GM12878 (cell line): ENCODE results near the gene TCP11. TPM values are rescaled to one million over a fixed set of nuclear protein-coding genes. Genes with fewer than 3 reads are reported as not detected.

Experiments used
- ATAC-seq: fragments of 200-7000 bp; cut with Tn5 transposase; 3 replicates; pipeline ENCODE4 v1.9.1; 2020; ENCODE audit warnings: mild to moderate bottlenecking, moderate library complexity
- BruUV-seq: library from RNA; stranded (reverse); fragments of 400-500 nt; replicated peaks from 2 replicates; lab custom pipeline; 2021; lab: Mats Ljungman, UMichigan
- CTCF ChIA-PET: fragments of 300-600 bp; sonication (Branson Sonifier 250); formaldehyde crosslinking; extraction: SDS; loops from one replicate; lab custom pipeline; 2021; ENCODE audit warnings: inconsistent platforms; lab: Yijun Ruan, JAX
- POLR2A ChIA-PET: fragments of 350-600 bp; formaldehyde crosslinking; extraction: SDS; loops from one replicate; lab custom pipeline; 2021; ENCODE audit warnings: inconsistent platforms; lab: Charles Lee
- RAD21 ChIA-PET: fragments of 300-600 bp; sonication (Branson Sonifier 250); formaldehyde crosslinking; loops from one replicate; lab custom pipeline; 2023; ENCODE audit warnings: antibody characterized with exemption; ENCODE audit not compliant: unreplicated experiment; lab: Charles Lee
- SMC1A ChIA-PET: fragments of 300-600 bp; sonication (Branson Sonifier 250); formaldehyde crosslinking; loops from one replicate; lab custom pipeline; 2023; ENCODE audit not compliant: unreplicated experiment, uncharacterized antibody; lab: Charles Lee
- DNase-seq: peaks from one replicate; pipeline ENCODE4 v3.0.0-alpha.2; 2011; ENCODE audit warnings: low read depth, low spot score
- FAIRE-seq: peaks from 3 replicates; lab custom pipeline; 2011; peaks lifted over from hg19 to GRCh38; lab: Jason Lieb, UNC
- H2AFZ ChIP-seq: 2 replicates; pipeline ENCODE4 v1.6.0; 2011; ENCODE audit warnings: low read depth, low read length, control low read depth; ENCODE audit not compliant: control insufficient read depth
- H3K27ac ChIP-seq: 2 replicates; pipeline ENCODE4 v1.5.1; 2011; ENCODE audit warnings: control low read depth; ENCODE audit not compliant: control insufficient read depth, insufficient read depth
- H3K27me3 ChIP-seq, 2 experiments: replicated peaks in 1 of 2; 2 replicates each; pipeline versions ENCODE4 v1.6.0 to v1.6.1; 2011; ENCODE audit warnings: low read length in 1 of 2; ENCODE audit not compliant: control insufficient read depth in 2 of 2, insufficient read depth in 2 of 2
- H3K36me3 ChIP-seq, 2 experiments: 2 replicates each; pipeline ENCODE4 v1.5.1; 2011; ENCODE audit warnings: low read length in 1 of 2; ENCODE audit not compliant: control insufficient read depth in 2 of 2, insufficient read depth in 2 of 2
- H3K4me1 ChIP-seq: 2 replicates; pipeline ENCODE4 v1.6.1; 2011; ENCODE audit warnings: mild to moderate bottlenecking, low read length, moderate library complexity, mixed read lengths; ENCODE audit not compliant: control insufficient read depth, insufficient read depth
- H3K4me2 ChIP-seq: 2 replicates; pipeline ENCODE4 v1.6.0; 2011; ENCODE audit warnings: control low read depth; ENCODE audit not compliant: control insufficient read depth, insufficient read depth
- H3K4me3 ChIP-seq: fragments of 200-600 bp; sonication (generic); 2 replicates; pipeline ENCODE4 v1.5.1; 2016
- H3K79me2 ChIP-seq: 2 replicates; pipeline ENCODE4 v1.6.0; 2011; ENCODE audit warnings: low read length; ENCODE audit not compliant: control insufficient read depth, insufficient read depth
- H3K9ac ChIP-seq: 2 replicates; pipeline ENCODE4 v1.8.0; 2011; ENCODE audit warnings: low read length, control low read depth, mixed read lengths; ENCODE audit not compliant: control insufficient read depth, insufficient read depth
- H3K9me3 ChIP-seq: replicated peaks from 3 replicates; pipeline ENCODE4 v1.5.1; 2011; ENCODE audit warnings: mild to moderate bottlenecking, low read length; ENCODE audit not compliant: control insufficient read depth, insufficient read depth
- H4K20me1 ChIP-seq: 2 replicates; pipeline ENCODE4 v1.6.0; 2011; ENCODE audit not compliant: control insufficient read depth, insufficient read depth
- BHLHE40 ChIP-seq, 2 experiments: fragments of 450-650 bp in 1 of 2; IDR thresholded peaks; 2 replicates each; pipeline ENCODE4 v1.6.1; 2011 to 2017; ENCODE audit warnings: low read depth in 2 of 2, borderline replicate concordance in 1 of 2, improper control_type of control experiment in 1 of 2, low read length in 1 of 2, mild to moderate bottlenecking in 1 of 2
- CBX3 ChIP-seq: fragments of 200-600 bp; sonication (generic); IDR thresholded peaks from 2 replicates; pipeline ENCODE4 v1.6.1; 2016; ENCODE audit warnings: low read depth, borderline replicate concordance
- CUX1 ChIP-seq: IDR thresholded peaks from 2 replicates; pipeline ENCODE4 v1.6.1; 2012; ENCODE audit warnings: improper control_type of control experiment, low read depth, low read length; ENCODE audit not compliant: insufficient replicate concordance
- KDM1A ChIP-seq: fragments of 200-600 bp; sonication (generic); IDR thresholded peaks from 2 replicates; pipeline ENCODE4 v1.6.1; 2016; ENCODE audit warnings: borderline replicate concordance
- RAD51 ChIP-seq: fragments of 450-650 bp; IDR thresholded peaks from 2 replicates; pipeline ENCODE4 v1.6.1; 2016; ENCODE audit warnings: moderate library complexity, mild to moderate bottlenecking, inconsistent platforms
- SMC3 ChIP-seq: IDR thresholded peaks from 2 replicates; pipeline ENCODE4 v1.6.1; 2011; ENCODE audit warnings: low read length, improper control_type of control experiment, borderline replicate concordance
- TCF12 ChIP-seq: IDR thresholded peaks from 2 replicates; pipeline ENCODE4 v1.6.1; 2011; ENCODE audit warnings: low read depth, mild to moderate bottlenecking, low read length
- ZBTB11 ChIP-seq: fragments of 450-650 bp; formaldehyde crosslinking; IDR thresholded peaks from 2 replicates; pipeline ENCODE4 v1.5.0; 2022; ENCODE audit warnings: mild to moderate bottlenecking, missing genetic modification characterization
- WGBS: methylation state at CpG from one replicate; pipeline ENCODE4 v1.1.6; 2016; ENCODE audit warnings: low lambda C conversion rate; ENCODE audit not compliant: insufficient replicate concordance, insufficient coverage; ENCODE audit errors: missing lambda C conversion rate; 5-methylcytosine and 5-hydroxymethylcytosine counted together
- in situ Hi-C: fragments of 300-500 bp; cut with MboI; formaldehyde crosslinking; loops from 9 replicates; pipeline ENCODE4 v1.14.3; 2018; ENCODE audit warnings: mixed read lengths
- intact Hi-C: fragments of 100-400 bp; cut with micrococcal nuclease; formaldehyde crosslinking; loops from one replicate; pipeline ENCODE4 v1.14.2; 2022; ENCODE audit not compliant: unreplicated experiment
- polyA plus RNA-seq, 11 experiments: library from polyadenylated mRNA; depleted of rRNA in 4 of 11; unstranded in 6 of 11; stranded (reverse) in 5 of 11; fragments of >200 nt; fragmentation: Nextera tagmentation in 4 of 11; fragmentation: Illumina TruSeq in 1 of 11; extraction: Ambion mirVana in 4 of 11; extraction: Trizol in 1 of 11; gene quantifications; 1 replicate in 1 of 11; 2 replicates in 10 of 11; pipeline versions ENCODE4 v1.2.1 to v1.2.3, GENCODE V29; 2011 to 2016; ENCODE audit warnings: inconsistent platforms in 2 of 11, missing spikeins in 2 of 11, low read depth in 1 of 11
- total RNA-seq, 4 experiments: library from RNA; depleted of rRNA in 3 of 4; stranded (reverse); fragments of >200 nt in 3 of 4; fragmentation: Illumina TruSeq in 1 of 4; extraction: Trizol in 1 of 4; gene quantifications; 2 replicates each; pipeline versions ENCODE4 v1.2.1 to v1.2.3, GENCODE V29; 2013 to 2021
- TF ChIP-seq, protein P1 (sequence below): fragments of 450-650 bp; IDR thresholded peaks from 2 replicates; pipeline ENCODE4 v1.6.1; 2017; ENCODE audit warnings: borderline replicate concordance
- TF ChIP-seq, protein P2 (sequence below): IDR thresholded peaks from 2 replicates; pipeline ENCODE4 v1.6.1; 2012; ENCODE audit warnings: low read length, inconsistent platforms

TCP11 gene
- total and polyA plus RNA-seq, 10 of the 15 experiments (the other 5 are each of a cell fraction or from before 2014, with no cell fraction given), result not detected

DNA sequence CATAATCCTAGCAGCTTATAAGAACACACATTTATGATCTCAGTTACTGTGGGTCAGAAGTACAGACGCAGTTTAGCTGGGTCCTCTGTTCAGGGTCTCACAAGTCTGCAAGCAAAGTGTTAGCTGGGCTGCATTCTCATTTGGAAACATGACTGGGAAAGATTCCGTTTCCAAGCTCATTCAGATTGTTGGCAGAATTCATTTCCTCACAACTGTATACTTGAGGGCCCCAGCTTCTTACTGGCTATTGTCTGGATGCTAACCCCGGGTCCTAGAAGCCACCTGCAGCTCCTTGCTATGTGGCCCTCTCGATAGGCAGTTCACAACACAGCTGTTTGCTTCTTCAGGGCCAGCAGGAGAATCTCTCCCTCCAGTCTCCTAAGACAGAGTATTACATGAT lies 13.1 kb downstream of the TCP11 start:
- Histone ChIP-seq H3K9me3 (no peaks in the 10 kb centered on the region), H3K4me3 (no peak overlapping the region), H3K36me3 (no peaks in the 10 kb centered on the region), H2AFZ (no peak overlapping the region), H3K79me2 (no peaks in the 10 kb centered on the region), H3K27me3 (no peaks in the 10 kb centered on the region), H3K4me1 (no peaks in the 10 kb centered on the region), H3K27ac (no peak overlapping the region), H3K9ac (no peak overlapping the region), H3K4me2 (no peak overlapping the region), H4K20me1 (no peaks in the 10 kb centered on the region)
- ChIA-PET POLR2A (no interaction called here), RAD21 (interaction anchor here (1.6 kb wide), 1 partner anchor 12 kb away, joined by 5 read pairs; no protein-coding TSS in a partner anchor), SMC1A (interaction anchor here (1.0 to 2.0 kb wide), 7 partner anchors 10 to 200 kb away, joined by 3 to 7 read pairs (median 4); no protein-coding TSS in a partner anchor), CTCF (interaction anchor here (2.3 to 3.2 kb wide), 2 partner anchors 12 to 141 kb away, joined by 9 to 19 read pairs; no protein-coding TSS in a partner anchor)
- TF ChIP-seq CBX3, result no peak
- no peak for TF ChIP-seq BHLHE40 (IDR thresholded peaks at IDR 0.05; ENCODE audit: borderline replicate concordance in 1 of 2, low read depth in 2 of 2, low read length in 1 of 2)
- no peak for TF ChIP-seq CUX1
- no peak for TF ChIP-seq ZBTB11 (CRISPR knock-in tag)
- TF ChIP-seq RAD51, result no peak
- no peak for TF ChIP-seq SMC3
- TF ChIP-seq, protein P1, sequence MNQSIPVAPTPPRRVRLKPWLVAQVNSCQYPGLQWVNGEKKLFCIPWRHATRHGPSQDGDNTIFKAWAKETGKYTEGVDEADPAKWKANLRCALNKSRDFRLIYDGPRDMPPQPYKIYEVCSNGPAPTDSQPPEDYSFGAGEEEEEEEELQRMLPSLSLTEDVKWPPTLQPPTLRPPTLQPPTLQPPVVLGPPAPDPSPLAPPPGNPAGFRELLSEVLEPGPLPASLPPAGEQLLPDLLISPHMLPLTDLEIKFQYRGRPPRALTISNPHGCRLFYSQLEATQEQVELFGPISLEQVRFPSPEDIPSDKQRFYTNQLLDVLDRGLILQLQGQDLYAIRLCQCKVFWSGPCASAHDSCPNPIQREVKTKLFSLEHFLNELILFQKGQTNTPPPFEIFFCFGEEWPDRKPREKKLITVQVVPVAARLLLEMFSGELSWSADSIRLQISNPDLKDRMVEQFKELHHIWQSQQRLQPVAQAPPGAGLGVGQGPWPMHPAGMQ, result no peak
- no peak for TF ChIP-seq KDM1A
- TF ChIP-seq TCF12, result no peak
- TF ChIP-seq, protein P2, sequence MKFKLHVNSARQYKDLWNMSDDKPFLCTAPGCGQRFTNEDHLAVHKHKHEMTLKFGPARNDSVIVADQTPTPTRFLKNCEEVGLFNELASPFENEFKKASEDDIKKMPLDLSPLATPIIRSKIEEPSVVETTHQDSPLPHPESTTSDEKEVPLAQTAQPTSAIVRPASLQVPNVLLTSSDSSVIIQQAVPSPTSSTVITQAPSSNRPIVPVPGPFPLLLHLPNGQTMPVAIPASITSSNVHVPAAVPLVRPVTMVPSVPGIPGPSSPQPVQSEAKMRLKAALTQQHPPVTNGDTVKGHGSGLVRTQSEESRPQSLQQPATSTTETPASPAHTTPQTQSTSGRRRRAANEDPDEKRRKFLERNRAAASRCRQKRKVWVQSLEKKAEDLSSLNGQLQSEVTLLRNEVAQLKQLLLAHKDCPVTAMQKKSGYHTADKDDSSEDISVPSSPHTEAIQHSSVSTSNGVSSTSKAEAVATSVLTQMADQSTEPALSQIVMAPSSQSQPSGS, result no peak
- DNase-seq, result no peak
- no peak for ATAC-seq
- FAIRE-seq, result no peak
- 17% methylated on average over 4 of the region's 4 CpGs for WGBS
- in situ Hi-C loops, result no loop called here
- no TSS peak for BruUV-seq
- intact Hi-C loops, result no loop called here
